HL-60 (cell line): ENCODE results near the gene FKBP9.

Experiments
- CTCF ChIP-seq: IDR thresholded peaks from one replicate; pipeline ENCODE4 v1.5.1; 2011; ENCODE audit warnings: low read length, control low read depth, inconsistent platforms; ENCODE audit not compliant: insufficient read depth
- REST ChIP-seq: IDR thresholded peaks from 2 replicates; pipeline ENCODE4 v1.6.1; 2012; ENCODE audit warnings: low read depth; ENCODE audit not compliant: insufficient replicate concordance

GRCh38 chr7:32942415-32943251, 14.6 kb upstream of the FKBP9 start:
- TF ChIP-seq REST (peak; percentile 27), CTCF (no peak)
